Caco-2 (cell line): ENCODE results near the gene SPRN. TPM values are rescaled to one million over a fixed set of nuclear protein-coding genes. Genes with fewer than 3 reads are reported as not detected.

ENCODE experiments used
- BruUV-seq: library from RNA; stranded (reverse); fragments of 400-500 nt; replicated peaks from 2 replicates; lab custom pipeline; 2021; lab: Mats Ljungman, UMichigan
- CTCF ChIA-PET: fragments of 300-600 bp; sonication (Branson Sonifier 250); formaldehyde crosslinking; loops from one replicate; lab custom pipeline; 2022; ENCODE audit warnings: antibody characterized with exemption; lab: Charles Lee
- POLR2A ChIA-PET: fragments of 300-600 bp; sonication (Branson Sonifier 250); formaldehyde crosslinking; loops from one replicate; lab custom pipeline; 2022; ENCODE audit warnings: antibody characterized with exemption; lab: Charles Lee
- DNase-seq, 2 experiments: peaks; one replicate each; pipeline versions ENCODE4 v3.0.0 to v3.0.0-alpha.2; 2020 to 2022
- H3K27me3 ChIP-seq: replicated peaks from 2 replicates; pipeline ENCODE4 v1.6.0; 2011; ENCODE audit warnings: low read length; ENCODE audit not compliant: control insufficient read depth, insufficient read depth
- H3K36me3 ChIP-seq: 2 replicates; pipeline ENCODE4 v1.5.1; 2011; ENCODE audit warnings: low read length; ENCODE audit not compliant: control insufficient read depth, insufficient read depth
- H3K4me1 ChIP-seq: fragments of 250-450 bp; sonication (Bioruptor Pico); 2 replicates; pipeline ENCODE4 v1.5.1; 2020; ENCODE audit warnings: mild to moderate bottlenecking
- H3K4me3 ChIP-seq: 2 replicates; pipeline ENCODE4 v1.5.1; 2011; ENCODE audit warnings: low read depth, mild to moderate bottlenecking, control low read depth, low read length
- H3K9me3 ChIP-seq: fragments of 250-450 bp; sonication (Bioruptor Pico); 2 replicates; pipeline ENCODE4 v1.5.1; 2020; ENCODE audit warnings: mild to moderate bottlenecking, moderate library complexity
- H3K27ac Mint-ChIP-seq: one replicate; pipeline ENCODE4 v1.8.0; 2022; ENCODE audit warnings: mixed read lengths; ENCODE audit not compliant: unreplicated experiment
- H3K27me3 Mint-ChIP-seq: one replicate; pipeline ENCODE4 v1.8.0; 2022; ENCODE audit warnings: mixed read lengths; ENCODE audit not compliant: insufficient read depth, unreplicated experiment
- H3K36me3 Mint-ChIP-seq: one replicate; pipeline ENCODE4 v1.8.0; 2022; ENCODE audit warnings: mild to moderate bottlenecking, mixed read lengths; ENCODE audit not compliant: insufficient read depth, unreplicated experiment
- H3K4me1 Mint-ChIP-seq: one replicate; pipeline ENCODE4 v1.8.0; 2022; ENCODE audit warnings: low read depth, mixed read lengths; ENCODE audit not compliant: unreplicated experiment
- H3K4me3 Mint-ChIP-seq: one replicate; pipeline ENCODE4 v1.8.0; 2022; ENCODE audit warnings: mild to moderate bottlenecking, moderate library complexity, mixed read lengths; ENCODE audit not compliant: unreplicated experiment
- H3K9me3 Mint-ChIP-seq: one replicate; pipeline ENCODE4 v1.8.0; 2022; ENCODE audit warnings: mixed read lengths; ENCODE audit not compliant: unreplicated experiment
- CTCF ChIP-seq, 2 experiments: fragments of 200-600 bp in 1 of 2; IDR thresholded peaks; 1 replicate in 1 of 2; 2 replicates in 1 of 2; pipeline versions ENCODE4 v1.5.1 to v1.8.0; 2011 to 2022; ENCODE audit warnings: antibody characterized with exemption in 1 of 2, control low read depth in 1 of 2, inconsistent platforms in 1 of 2, low read depth in 1 of 2, low read length in 1 of 2, mild to moderate bottlenecking in 1 of 2, moderate library complexity in 1 of 2; ENCODE audit not compliant: insufficient read depth in 1 of 2, severe bottlenecking in 1 of 2, unreplicated experiment in 1 of 2
- intact Hi-C: fragments of 100-400 bp; cut with micrococcal nuclease; formaldehyde crosslinking; loops from one replicate; pipeline ENCODE4 v1.10.0; 2022; ENCODE audit not compliant: unreplicated experiment
- total RNA-seq: library from RNA; stranded (reverse); gene quantifications from 2 replicates; pipeline ENCODE4 v1.2.3, GENCODE V29; 2022

The SPRN gene
- total RNA-seq, 1 experiment from 2014 or later = not detected

- no peak overlapping the region for H3K27ac Mint-ChIP-seq
- H3K36me3 ChIP-seq = peaks cover 3% of the 10 kb centered on the region
- no peak for DNase-seq
Observed at GRCh38 chr10:133396035-133396624, 28.3 kb downstream of the SPRN start.

GRCh38 chr10:133394801-133395221 is 29.6 kb downstream of the SPRN start:
- peak overlapping the region; percentile 81 for H3K4me3 Mint-ChIP-seq
- H3K36me3 Mint-ChIP-seq = peaks cover 55% of the 10 kb centered on the region
- peak overlapping the region; percentile 86 for H3K27ac Mint-ChIP-seq
- H3K27me3 ChIP-seq = no peaks in the 10 kb centered on the region
- ChIA-PET CTCF (interaction anchor here (0.7 kb wide), 1 partner anchor 17 kb away, joined by 6 read pairs; no protein-coding TSS in a partner anchor), POLR2A (interaction anchor here (0.9 kb wide), 1 partner anchor 21 kb away, joined by 5 read pairs; the partner anchor contains the start of gene ECHS1)
- TF ChIP-seq CTCF (IDR thresholded peaks at IDR 0.05; ENCODE audit: insufficient read depth in 1 of 2, low read depth in 1 of 2, low read length in 1 of 2, severe bottlenecking in 1 of 2, unreplicated experiment in 1 of 2) = no peak
- H3K4me3 ChIP-seq = peak overlapping the region; percentile 79
- H3K27me3 Mint-ChIP-seq = no peaks in the 10 kb centered on the region
- peaks cover 1% of the 10 kb centered on the region for H3K36me3 ChIP-seq
- BruUV-seq = TSS peak; percentile 47
- H3K4me1 ChIP-seq = 0 out of 2 replicates have a peak, but pooled peaks cover 4% of the 10 kb centered on the region
- H3K4me1 Mint-ChIP-seq = no peaks in the 10 kb centered on the region
- intact Hi-C loops = loop anchor here (1.0 to 5.0 kb wide), 4 partner anchors 17 to 86 kb away; no protein-coding TSS in a partner anchor
- H3K9me3 Mint-ChIP-seq = no peaks in the 10 kb centered on the region
- no peaks in the 10 kb centered on the region for H3K9me3 ChIP-seq
- DNase-seq = peak in 1 of 2 experiments; percentile 35

More at GRCh38 chr10:133396035-133396624, 28.3 kb downstream of the SPRN start:
- Histone ChIP-seq H3K4me1 (0 out of 2 replicates have a peak, but pooled peaks cover 4% of the 10 kb centered on the region), H3K4me3 (no peak overlapping the region), H3K9me3 (no peaks in the 10 kb centered on the region), H3K27me3 (no peaks in the 10 kb centered on the region)
- intact Hi-C loops = no loop called here
- H3K4me1 Mint-ChIP-seq = no peaks in the 10 kb centered on the region
- no peaks in the 10 kb centered on the region for H3K27me3 Mint-ChIP-seq
- ChIA-PET POLR2A (no interaction called here), CTCF (no interaction called here)
- BruUV-seq = no TSS peak
- H3K9me3 Mint-ChIP-seq = no peaks in the 10 kb centered on the region
- H3K36me3 Mint-ChIP-seq = peaks cover 65% of the 10 kb centered on the region
- H3K4me3 Mint-ChIP-seq = no peak overlapping the region
- no peak for TF ChIP-seq CTCF (IDR thresholded peaks at IDR 0.05; ENCODE audit: insufficient read depth in 1 of 2, low read depth in 1 of 2, low read length in 1 of 2, severe bottlenecking in 1 of 2, unreplicated experiment in 1 of 2)

GRCh38 chr10:133394064-133394663 is 30.3 kb downstream of the SPRN start, which contains the start of gene MTG1:
TSS of gene MTG1 (plus strand) at chr10:133394157. CDS start at chr10:133394221, 64 bp downstream.
- H3K27me3 ChIP-seq = no peaks in the 10 kb centered on the region
- H3K36me3 ChIP-seq = peaks cover 1% of the 10 kb centered on the region
- Mint-ChIP-seq H3K36me3 (peaks cover 48% of the 10 kb centered on the region), H3K27me3 (no peaks in the 10 kb centered on the region), H3K27ac (peak within 1 kb of the TSS; percentile 86), H3K9me3 (no peaks in the 10 kb centered on the region), H3K4me1 (no peaks in the 10 kb centered on the region), H3K4me3 (peak within 1 kb of the TSS; percentile 81)
- ChIA-PET CTCF (interaction anchor here (0.6 kb wide), 1 partner anchor 65 kb away, joined by 3 read pairs; no protein-coding TSS in a partner anchor), POLR2A (interaction anchor here (0.9 to 1.0 kb wide), 2 partner anchors 15 to 21 kb away, joined by 4 to 5 read pairs; partner anchors contain the start of genes ECHS1 and PAOX)
- H3K4me1 ChIP-seq = 0 out of 2 replicates have a peak, but pooled peaks cover 4% of the 10 kb centered on the region
- peak within 1 kb of the TSS; percentile 79 for H3K4me3 ChIP-seq
- DNase-seq = peak; percentile 95 to 100
- BruUV-seq = no TSS peak
- TF ChIP-seq CTCF (IDR thresholded peaks at IDR 0.05; ENCODE audit: insufficient read depth in 1 of 2, low read depth in 1 of 2, low read length in 1 of 2, severe bottlenecking in 1 of 2, unreplicated experiment in 1 of 2) = peak in 1 of 2 experiments; percentile 54
- intact Hi-C loops = loop anchor here (1.0 to 5.0 kb wide), 4 partner anchors 16 to 85 kb away; no protein-coding TSS in a partner anchor
- H3K9me3 ChIP-seq = no peaks in the 10 kb centered on the region
